Omental fat pad (tissue), 4 donors: ENCODE results near the gene ATF1. TPM values are rescaled to one million over a fixed set of nuclear protein-coding genes. Genes with fewer than 3 reads are reported as not detected.
A peak's percentile ranks its signal among the peaks of the same experiment; 100 is the strongest.
"Not testable (repeated sequence)": the region's sequence is repeated elsewhere in the genome, so short reads cannot be mapped to it uniquely, and the experiment has no call there.

Experiments used
- ATAC-seq: fragments of 150-250 bp; one replicate; pipeline ENCODE4 v1.9.1; 2016; ENCODE audit warnings: mild to moderate bottlenecking, moderate library complexity; ENCODE audit not compliant: low FRiP score
- DNase-seq: peaks from one replicate; pipeline ENCODE4 v3.0.0-alpha.2; 2019; ENCODE audit warnings: low spot score
- CTCF ChIP-seq, 3 donors: fragments of 450-650 bp; IDR thresholded peaks; one replicate each; pipeline ENCODE4 v1.5.1; 2016 to 2017; ENCODE audit warnings: antibody characterized with exemption in 3 of 3, mild to moderate bottlenecking in 3 of 3, moderate library complexity in 2 of 3
- total RNA-seq, 4 donors: library from RNA; depleted of rRNA; stranded (reverse); fragments of >200 nt; gene quantifications; one replicate each; pipeline ENCODE4 v1.1.0, GENCODE V29; 2016

Gene ATF1
- total RNA-seq, 4 donors from 2014 or later: 17.0 to 23.3 (median 18.1) TPM

GRCh38 chr12:50822082-50822481 lies 58.2 kb downstream of the ATF1 start:
- ATAC-seq (no peak), DNase-seq (no peak)
- TF ChIP-seq CTCF (IDR thresholded peaks at IDR 0.05): no peak

GRCh38 chr12:50823724-50824123 lies 59.8 kb downstream of the ATF1 start:
- not testable (repeated sequence) for DNase-seq

GRCh38 chr12:50824914-50825313 lies 61.0 kb downstream of the ATF1 start:
- TF ChIP-seq CTCF (IDR thresholded peaks at IDR 0.05): no peak
- ATAC-seq (no peak), DNase-seq (no peak)

More at GRCh38 chr12:50823724-50824123, 59.8 kb downstream of the ATF1 start:
- ATAC-seq: not testable (repeated sequence)

GRCh38 chr12:50825372-50825838 lies 61.5 kb downstream of the ATF1 start:
- peak; percentile 76 for ATAC-seq
- no peak for TF ChIP-seq CTCF (IDR thresholded peaks at IDR 0.05)
- no peak for DNase-seq

DNA sequence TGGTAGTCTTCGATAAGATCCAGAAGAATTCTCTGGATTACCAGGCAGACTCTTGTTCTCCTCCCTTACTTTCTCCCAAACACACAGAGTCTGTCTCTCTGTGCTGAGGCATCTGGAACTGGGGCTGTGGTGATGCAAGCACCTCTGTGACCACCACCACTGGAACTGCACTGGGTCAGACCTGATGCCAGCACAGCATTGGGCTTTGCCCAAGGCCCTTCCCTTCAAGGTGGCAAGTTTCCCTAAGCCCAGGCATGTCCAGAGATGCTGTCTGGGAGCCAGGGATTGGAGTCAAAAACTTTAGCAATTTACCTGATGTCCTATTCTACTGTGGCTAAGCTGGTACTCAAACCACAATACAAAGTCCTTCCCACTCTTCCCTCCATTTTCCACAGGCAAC lies 64.2 kb downstream of the ATF1 start:
- no peak for TF ChIP-seq CTCF (IDR thresholded peaks at IDR 0.05)
- ATAC-seq (no peak), DNase-seq (no peak)

GRCh38 chr12:50828886-50829285 lies 65.0 kb downstream of the ATF1 start:
- TF ChIP-seq CTCF (IDR thresholded peaks at IDR 0.05): no peak
- DNase-seq (no peak), ATAC-seq (no peak)

DNA sequence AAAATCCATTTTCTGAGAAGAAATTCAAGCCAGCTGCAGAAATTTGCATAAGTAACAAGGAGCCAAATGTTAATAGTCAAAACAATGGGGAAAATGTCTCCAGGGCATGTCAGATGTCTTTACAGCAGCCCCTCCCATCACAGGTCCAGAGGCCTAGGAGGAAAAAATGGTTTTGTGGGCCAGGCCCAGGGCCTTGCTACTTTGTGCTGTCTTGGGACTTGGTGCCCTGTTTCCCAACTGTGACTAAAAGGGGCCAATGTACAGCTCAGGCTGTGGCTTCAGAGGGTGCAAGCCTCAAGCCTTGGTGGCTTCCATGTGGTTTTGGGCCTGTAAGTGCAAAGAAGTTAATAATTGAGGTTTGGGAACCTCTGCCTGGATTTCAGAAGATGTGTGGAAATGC lies 69.9 kb downstream of the ATF1 start:
- not testable (repeated sequence) for ATAC-seq, DNase-seq

DNA sequence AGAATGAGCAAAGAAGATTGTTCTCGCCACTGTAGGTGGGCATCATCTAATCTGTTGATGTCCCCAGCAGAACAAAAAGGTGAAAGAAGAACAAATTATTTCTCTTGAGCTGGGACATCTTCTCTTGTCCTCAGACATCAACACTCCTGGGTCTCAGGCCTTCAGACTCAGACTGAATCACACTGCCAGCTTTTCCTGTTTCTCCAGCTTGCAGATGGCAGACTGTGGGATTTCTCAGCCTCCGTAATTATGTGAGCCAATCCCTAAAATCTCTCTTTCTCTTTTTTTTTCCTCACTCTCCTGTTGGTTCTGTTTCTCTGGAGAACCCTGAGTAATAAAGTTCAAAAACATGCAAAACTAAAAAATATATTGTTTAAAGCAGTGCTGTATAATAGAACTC lies 75.1 kb downstream of the ATF1 start:
- ATAC-seq (no peak), DNase-seq (no peak)
- TF ChIP-seq CTCF (IDR thresholded peaks at IDR 0.05): no peak
